ENCODE measurements around the gene MR1. TPM values are rescaled to one million over a fixed set of nuclear protein-coding genes. Genes with fewer than 3 reads are reported as not detected.

MR1 gene
- total and polyA plus RNA-seq, 2 of the 13 experiments (the other 11 are each of a cell fraction or from before 2014, with no cell fraction given), result 7.7 to 10.4 TPM

DNA sequence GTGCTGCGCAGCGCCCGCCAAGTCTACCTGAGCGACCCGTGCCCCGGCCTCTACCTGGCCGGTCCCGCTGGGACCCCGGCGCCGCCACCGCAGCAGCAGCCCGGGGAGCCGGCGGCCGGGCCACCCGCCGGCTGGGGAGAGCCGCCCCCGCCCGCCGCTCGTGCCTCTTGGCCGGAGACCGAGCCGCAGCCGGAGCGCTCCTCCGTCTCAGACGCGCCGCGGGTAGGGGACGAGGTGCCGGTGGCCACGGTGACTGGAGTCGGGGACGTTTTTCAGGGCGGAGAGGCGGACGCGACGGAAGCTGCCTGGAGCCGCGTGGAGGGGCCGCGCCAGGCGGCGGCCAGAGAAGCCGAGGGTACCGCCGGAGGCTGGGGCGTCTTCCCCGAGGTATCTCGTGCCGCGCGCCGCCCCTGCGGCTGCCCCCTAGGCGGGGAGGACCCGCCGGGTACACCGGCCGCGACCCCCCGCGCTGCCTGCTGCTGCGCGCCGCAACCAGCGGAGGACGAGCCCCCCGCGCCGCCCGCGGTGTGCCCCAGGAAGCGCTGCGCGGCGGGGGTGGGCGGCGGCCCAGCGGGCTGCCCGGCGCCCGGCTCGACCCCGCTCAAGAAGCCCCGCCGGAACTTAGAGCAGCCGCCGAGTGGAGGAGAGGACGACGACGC lies 55.4 kb downstream of the MR1 start (continued):
- TF ChIP-seq CREM (IDR thresholded peaks at IDR 0.05), result no peak
- no peak for TF ChIP-seq CREM (CRISPR knock-in tag; IDR thresholded peaks at IDR 0.05)
- no peak for TF ChIP-seq IRF9 (CRISPR knock-in tag; IDR thresholded peaks at IDR 0.05; ENCODE audit: borderline replicate concordance)
- 0 out of 2 replicates have a peak, but pooled peaks have one; percentile 8 for TF ChIP-seq UBTF (CRISPR knock-in tag; IDR thresholded peaks at IDR 0.05)
- TF ChIP-seq FOXK1 (CRISPR knock-in tag; IDR thresholded peaks at IDR 0.05; ENCODE audit: borderline replicate concordance, low read depth), result no peak
- TF ChIP-seq, protein P1, sequence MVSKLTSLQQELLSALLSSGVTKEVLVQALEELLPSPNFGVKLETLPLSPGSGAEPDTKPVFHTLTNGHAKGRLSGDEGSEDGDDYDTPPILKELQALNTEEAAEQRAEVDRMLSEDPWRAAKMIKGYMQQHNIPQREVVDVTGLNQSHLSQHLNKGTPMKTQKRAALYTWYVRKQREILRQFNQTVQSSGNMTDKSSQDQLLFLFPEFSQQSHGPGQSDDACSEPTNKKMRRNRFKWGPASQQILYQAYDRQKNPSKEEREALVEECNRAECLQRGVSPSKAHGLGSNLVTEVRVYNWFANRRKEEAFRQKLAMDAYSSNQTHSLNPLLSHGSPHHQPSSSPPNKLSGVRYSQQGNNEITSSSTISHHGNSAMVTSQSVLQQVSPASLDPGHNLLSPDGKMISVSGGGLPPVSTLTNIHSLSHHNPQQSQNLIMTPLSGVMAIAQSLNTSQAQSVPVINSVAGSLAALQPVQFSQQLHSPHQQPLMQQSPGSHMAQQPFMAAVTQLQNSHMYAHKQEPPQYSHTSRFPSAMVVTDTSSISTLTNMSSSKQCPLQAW (CRISPR knock-in tag; IDR thresholded peaks at IDR 0.05), result no peak
- TF ChIP-seq U2AF2 (IDR thresholded peaks at IDR 0.05; ENCODE audit: low read depth, low read length), result no peak
- no peak for TF ChIP-seq NFE2L2 (IDR thresholded peaks at IDR 0.05; ENCODE audit: low read length)
- no peak for TF ChIP-seq RELA (CRISPR knock-in tag; IDR thresholded peaks at IDR 0.05)
- TF ChIP-seq ZNF446 (CRISPR knock-in tag; IDR thresholded peaks at IDR 0.05), result 0 out of 2 replicates have a peak, but pooled peaks have one; percentile 17
- TF ChIP-seq ZNF576 (CRISPR knock-in tag; IDR thresholded peaks at IDR 0.05), result no peak
- no peak for TF ChIP-seq FOSL2 (CRISPR knock-in tag; IDR thresholded peaks at IDR 0.05)
- TF ChIP-seq TCF12 (IDR thresholded peaks at IDR 0.05), result no peak
- 0 out of 2 replicates have a peak, but pooled peaks have one; percentile 19 for TF ChIP-seq TCF12 (CRISPR knock-in tag; IDR thresholded peaks at IDR 0.05)
- TF ChIP-seq RBFOX2 (IDR thresholded peaks at IDR 0.05; ENCODE audit: low read depth, low read length), result peak; percentile 54
- no peak for TF ChIP-seq ZNF772 (CRISPR knock-in tag; IDR thresholded peaks at IDR 0.05)
- TF ChIP-seq POLR2AphosphoS2 (IDR thresholded peaks at IDR 0.05; ENCODE audit: low read depth, low read length), result no peak
- no peak for TF ChIP-seq KDM6A (CRISPR knock-in tag; IDR thresholded peaks at IDR 0.05; ENCODE audit: low read depth)
- no peak for TF ChIP-seq ZNF850 (CRISPR knock-in tag; conservative IDR thresholded peaks at IDR 0.05)
- 0 out of 2 replicates have a peak, but pooled peaks have one; percentile 10 for TF ChIP-seq NR2C2 (CRISPR knock-in tag; IDR thresholded peaks at IDR 0.05; ENCODE audit: borderline replicate concordance)
- TF ChIP-seq NCOA5 (CRISPR knock-in tag; IDR thresholded peaks at IDR 0.05), result no peak
- TF ChIP-seq AGO2 (optimal IDR thresholded peaks at IDR 0.05; ENCODE audit: low read depth, low read length), result peak; percentile 79
